IMR-90 (cell line): ENCODE results near the gene CCDC87. TPM values are rescaled to one million over a fixed set of nuclear protein-coding genes. Genes with fewer than 3 reads are reported as not detected.

Source experiments
- ATAC-seq: fragments of 200-7000 bp; cut with Tn5 transposase; 2 replicates; pipeline ENCODE4 v1.9.1; 2020; ENCODE audit warnings: low read depth, mild to moderate bottlenecking, moderate library complexity
- BruUV-seq: library from RNA; stranded (reverse); fragments of 400-500 nt; replicated peaks from 2 replicates; lab custom pipeline; 2021; lab: Mats Ljungman, UMichigan
- CTCF ChIA-PET: fragments of 300-600 bp; formaldehyde crosslinking; extraction: SDS; loops from one replicate; lab custom pipeline; 2021; ENCODE audit warnings: antibody characterized with exemption; lab: Yijun Ruan, JAX
- POLR2A ChIA-PET: fragments of 300-600 bp; sonication (Branson Sonifier 250); formaldehyde crosslinking; loops from one replicate; lab custom pipeline; 2022; ENCODE audit warnings: antibody characterized with exemption; ENCODE audit not compliant: unreplicated experiment; lab: Charles Lee
- DNase-seq: peaks from one replicate; pipeline ENCODE4 v3.0.0; 2013
- H2AFZ ChIP-seq: replicated peaks from 2 replicates; pipeline ENCODE3; 2013; ENCODE audit warnings: low read length, mild to moderate bottlenecking; ENCODE audit not compliant: poor library complexity
- H2AK5ac ChIP-seq: 2 replicates; pipeline ENCODE4 v1.6.1; 2013; ENCODE audit warnings: low read depth, low read length, inconsistent platforms
- H2AK9ac ChIP-seq: replicated peaks from 2 replicates; pipeline ENCODE3; 2013; ENCODE audit warnings: mild to moderate bottlenecking, low read depth, low read length, moderate library complexity; ENCODE audit not compliant: poor library complexity
- H2BK120ac ChIP-seq: 2 replicates; pipeline ENCODE4 v1.6.1; 2013; ENCODE audit warnings: low read depth, low read length, inconsistent platforms
- H2BK15ac ChIP-seq: 3 replicates; pipeline ENCODE4 v1.6.1; 2013; ENCODE audit warnings: low read depth, low read length, inconsistent platforms
- H2BK20ac ChIP-seq: 2 replicates; pipeline ENCODE4 v1.6.1; 2013; ENCODE audit warnings: low read depth, mild to moderate bottlenecking, inconsistent platforms, low read length, moderate library complexity
- H2BK5ac ChIP-seq: 2 replicates; pipeline ENCODE4 v1.6.1; 2013; ENCODE audit warnings: mild to moderate bottlenecking, low read depth, low read length, inconsistent platforms; ENCODE audit not compliant: poor library complexity, severe bottlenecking
- H3K14ac ChIP-seq: replicated peaks from 2 replicates; pipeline ENCODE4 v1.6.1; 2013; ENCODE audit warnings: low read depth, low read length, inconsistent platforms
- H3K18ac ChIP-seq: 2 replicates; pipeline ENCODE4 v1.6.1; 2013; ENCODE audit warnings: low read depth, low read length, control low read depth
- H3K23ac ChIP-seq: 2 replicates; pipeline ENCODE4 v1.6.1; 2013; ENCODE audit warnings: low read depth, low read length, inconsistent platforms
- H3K27ac ChIP-seq: 2 replicates; pipeline ENCODE4 v1.5.1; 2013; ENCODE audit warnings: mild to moderate bottlenecking, control low read depth, low read length; ENCODE audit not compliant: insufficient read depth
- H3K27me3 ChIP-seq: 2 replicates; pipeline ENCODE4 v1.6.1; 2013; ENCODE audit warnings: low read length; ENCODE audit not compliant: control insufficient read depth, insufficient read depth
- H3K36me3 ChIP-seq: 2 replicates; pipeline ENCODE4 v1.6.1; 2013; ENCODE audit warnings: low read length, mixed read lengths; ENCODE audit not compliant: control insufficient read depth, insufficient read depth
- H3K4ac ChIP-seq: 2 replicates; pipeline ENCODE4 v1.6.1; 2013; ENCODE audit warnings: low read depth, low read length, inconsistent platforms
- H3K4me1 ChIP-seq: 2 replicates; pipeline ENCODE4 v1.6.1; 2013; ENCODE audit warnings: low read length, mixed read lengths; ENCODE audit not compliant: control insufficient read depth, insufficient read depth
- H3K4me2 ChIP-seq: 2 replicates; pipeline ENCODE4 v1.6.1; 2013; ENCODE audit warnings: low read depth, mild to moderate bottlenecking, control low read depth, low read length, moderate library complexity
- H3K4me3 ChIP-seq: 2 replicates; pipeline ENCODE4 v1.5.1; 2013; ENCODE audit warnings: low read depth, mild to moderate bottlenecking, control low read depth, low read length, moderate library complexity; ENCODE audit not compliant: insufficient read depth
- H3K56ac ChIP-seq: 2 replicates; pipeline ENCODE4 v1.6.1; 2013; ENCODE audit warnings: low read length, inconsistent platforms; ENCODE audit not compliant: insufficient read depth; ENCODE audit errors: extremely low read depth
- H3K79me1 ChIP-seq, 2 experiments: 2 replicates each; pipeline ENCODE4 v1.6.1; 2013; ENCODE audit warnings: low read length in 2 of 2, inconsistent platforms in 1 of 2, low read depth in 1 of 2
- H3K9ac ChIP-seq: 2 replicates; pipeline ENCODE4 v1.6.1; 2013; ENCODE audit warnings: low read depth, low read length, control low read depth
- H3K9me1 ChIP-seq: 2 replicates; pipeline ENCODE4 v1.6.1; 2013; ENCODE audit warnings: low read length, inconsistent platforms; ENCODE audit not compliant: insufficient read depth
- H3K9me3 ChIP-seq: 2 replicates; pipeline ENCODE4 v1.6.1; 2013; ENCODE audit warnings: low read length; ENCODE audit not compliant: control insufficient read depth, insufficient read depth
- H4K20me1 ChIP-seq: 2 replicates; pipeline ENCODE4 v1.6.1; 2013; ENCODE audit warnings: low read length, inconsistent platforms; ENCODE audit not compliant: insufficient read depth
- H4K5ac ChIP-seq: 2 replicates; pipeline ENCODE4 v1.6.1; 2013; ENCODE audit warnings: mild to moderate bottlenecking, low read depth, low read length, control low read depth
- H4K8ac ChIP-seq, 2 experiments: 2 replicates each; pipeline ENCODE4 v1.6.1; 2013; ENCODE audit warnings: low read depth in 2 of 2, low read length in 2 of 2, control low read depth in 1 of 2, inconsistent platforms in 1 of 2
- H4K91ac ChIP-seq: 2 replicates; pipeline ENCODE4 v1.6.1; 2013; ENCODE audit warnings: low read depth, low read length, inconsistent platforms; ENCODE audit not compliant: insufficient read depth
- BHLHE40 ChIP-seq: fragments of 150-350 bp; IDR thresholded peaks from 2 replicates; pipeline ENCODE4 v1.6.1; 2016; ENCODE audit warnings: mild to moderate bottlenecking, low read depth, low read length
- MXI1 ChIP-seq: IDR thresholded peaks from 2 replicates; pipeline ENCODE4 v1.6.1; 2012; ENCODE audit warnings: low read depth, mild to moderate bottlenecking, low read length, moderate library complexity, borderline replicate concordance
- WGBS, 2 experiments: methylation state at CpG; one replicate each; pipeline versions ENCODE4 v1.1.5 to v1.1.7; 2013; ENCODE audit warnings: missing lambda C conversion rate in 2 of 2; ENCODE audit not compliant: insufficient read length in 1 of 2; ENCODE audit errors: extremely low coverage in 2 of 2; 5-methylcytosine and 5-hydroxymethylcytosine counted together
- dilution Hi-C: fragments of 300-500 bp; cut with HindIII; formaldehyde crosslinking; loops from one replicate; pipeline ENCODE4 v1.14.3; 2018; ENCODE audit warnings: low sequenced_read_pairs; ENCODE audit not compliant: unreplicated experiment
- in situ Hi-C: fragments of 300-500 bp; cut with MboI; formaldehyde crosslinking; loops from 3 replicates; pipeline ENCODE4 v1.14.3; 2019; ENCODE audit warnings: low sequenced_read_pairs, inconsistent platforms, mixed read lengths
- intact Hi-C: fragments of 100-400 bp; cut with micrococcal nuclease; formaldehyde crosslinking; loops from 2 replicates; pipeline ENCODE4 v1.10.0; 2022
- polyA plus RNA-seq, 3 experiments: library from polyadenylated mRNA; depleted of rRNA; stranded (reverse); fragments of >200 nt; gene quantifications; 2 replicates each; pipeline ENCODE4 v1.2.3, GENCODE V29; 2012; ENCODE audit warnings: low replicate concordance in 1 of 3
- total RNA-seq: library from RNA; depleted of rRNA; stranded (reverse); fragments of >200 nt; gene quantifications from 2 replicates; pipeline ENCODE4 v1.2.3, GENCODE V29; 2012

CCDC87 gene
- total and polyA plus RNA-seq, 2 of the 4 experiments (the other 2 are of a cell fraction): 0.18 to 0.19 TPM

- Histone ChIP-seq H3K36me3 (peaks cover 6% of the 10 kb centered on the region; the same call in 1 of the 2 replicates), H4K91ac (peak overlapping the region; percentile 92; the same call in 1 of the 2 replicates), H3K4ac (peak overlapping the region; percentile 96), H3K27me3 (no peaks in the 10 kb centered on the region), H2BK15ac (no peak overlapping the region), H3K18ac (no peak overlapping the region; the same call in 1 of the 2 replicates), H3K9me3 (no peaks in the 10 kb centered on the region), H4K5ac (no peak overlapping the region), H2BK20ac (no peak overlapping the region), H2BK5ac (peak overlapping the region; percentile 86), H2BK120ac (no peak overlapping the region), H3K9me1 (peaks cover 6% of the 10 kb centered on the region), H3K27ac (peak overlapping the region; percentile 86), H3K79me1 (peaks cover 5 to 49% of the 10 kb centered on the region in 2 experiments; a peak in 3 of 4 replicates), H3K4me1 (peaks cover 2% of the 10 kb centered on the region; the same call in 1 of the 2 replicates), H3K4me3 (peak overlapping the region; percentile 65), H4K8ac (peak overlapping the region; percentile 42 to 69; a peak in 2 of 4 replicates), H4K20me1 (peaks cover 58% of the 10 kb centered on the region), H2AK5ac (peak overlapping the region; percentile 16; the same call in 1 of the 2 replicates), H3K9ac (peak overlapping the region; percentile 84), H3K4me2 (peak overlapping the region; percentile 97), H3K56ac (peak overlapping the region; percentile 48; the same call in 1 of the 2 replicates), H3K23ac (peak overlapping the region; percentile 48; the same call in 1 of the 2 replicates), H2AFZ (peak overlapping the region; percentile 98), H3K14ac (peak overlapping the region; percentile 66), H2AK9ac (peak overlapping the region; percentile 97)
- CTCF ChIA-PET: interaction anchor here (0.7 kb wide), 1 partner anchor 19 kb away, joined by 3 read pairs; no protein-coding TSS in a partner anchor
- peak; percentile 5 for ATAC-seq
- in situ Hi-C loops (no loop called here), dilution Hi-C loops (no loop called here), intact Hi-C loops (loop anchor here (2.0 kb wide), 1 partner anchor 22 kb away; the partner anchor contains the start of gene RBM4)
- POLR2A ChIA-PET: interaction anchor here (1.3 to 1.6 kb wide), 2 partner anchors 10 to 21 kb away, joined by 7 to 14 read pairs; partner anchors contain the start of gene RBM4
- no TSS peak for BruUV-seq
- 0% methylated on average over 13 of the region's 38 CpGs; no CpG with 5 or more reads in 1 of the 2 experiments for WGBS, 2 experiments
- DNase-seq: no peak
- no peak for TF ChIP-seq MXI1
- TF ChIP-seq BHLHE40: no peak
Measured at GRCh38 chr11:66617155-66617834, 24.4 kb upstream of the CCDC87 start.
